ENCODE data around the gene TACC2. TPM values are rescaled to one million over a fixed set of nuclear protein-coding genes. Genes with fewer than 3 reads are reported as not detected.

TACC2 gene
- total RNA-seq, 1 donor from 2014 or later = 22.0 TPM

- H2AFZ ChIP-seq (ENCODE audit: low read depth, low read length) = no peak overlapping the region
- Mint-ChIP-seq H3K4me3 (ENCODE audit: unreplicated experiment) (no peak overlapping the region), H3K4me1 (ENCODE audit: low read depth, unreplicated experiment) (peaks cover 10% of the 10 kb centered on the region), H3K27ac (ENCODE audit: unreplicated experiment) (no peak overlapping the region), H3K36me3 (ENCODE audit: low read depth, unreplicated experiment) (peaks cover 4% of the 10 kb centered on the region), H3K27me3 (ENCODE audit: low read depth, unreplicated experiment) (no peaks in the 10 kb centered on the region), H3K9me3 (ENCODE audit: unreplicated experiment) (no peaks in the 10 kb centered on the region)
- no peaks in the 10 kb centered on the region for H3K79me2 ChIP-seq (ENCODE audit: insufficient read depth, low read length)
- no peak overlapping the region for H3K9ac ChIP-seq (ENCODE audit: low read length)
- no peak for DNase-seq (ENCODE audit: low read depth)
- no peaks in the 10 kb centered on the region for H3K27me3 ChIP-seq (ENCODE audit: insufficient read depth, low read length)
- H3K4me2 ChIP-seq (ENCODE audit: low read length) = no peak overlapping the region
- H4K20me1 ChIP-seq (ENCODE audit: insufficient read depth, low read length) = no peaks in the 10 kb centered on the region
- no peak overlapping the region for H3K27ac ChIP-seq (ENCODE audit: low read depth, low read length)
- H3K4me1 ChIP-seq (ENCODE audit: insufficient read depth, low read length) = no peaks in the 10 kb centered on the region
- peaks cover 2% of the 10 kb centered on the region for H3K36me3 ChIP-seq (ENCODE audit: insufficient read depth, low read length)
- no peak overlapping the region for H3K4me3 ChIP-seq (ENCODE audit: insufficient read depth, low read depth, low read length)
- no peaks in the 10 kb centered on the region for H3K9me3 ChIP-seq (ENCODE audit: insufficient read depth, low read depth, low read length)
- no peak for FAIRE-seq
- TF ChIP-seq CTCF (IDR thresholded peaks at IDR 0.05; ENCODE audit: insufficient read depth, low read depth, low read length) (no peak), EZH2 (IDR thresholded peaks at IDR 0.05; ENCODE audit: insufficient read depth, low read length) (no peak)
Measured at GRCh38 chr10:122254831-122255230, 265.9 kb downstream of the TACC2 start.

- no peaks in the 10 kb centered on the region for H3K79me2 ChIP-seq (ENCODE audit: insufficient read depth, low read length)
- no peak overlapping the region for H3K9ac ChIP-seq (ENCODE audit: low read length)
- H3K27me3 ChIP-seq (ENCODE audit: insufficient read depth, low read length) = no peaks in the 10 kb centered on the region
- peaks cover 2% of the 10 kb centered on the region for H3K36me3 ChIP-seq (ENCODE audit: insufficient read depth, low read length)
- peaks cover 5% of the 10 kb centered on the region for H3K36me3 Mint-ChIP-seq (ENCODE audit: low read depth, unreplicated experiment)
- H3K4me2 ChIP-seq (ENCODE audit: low read length) = no peak overlapping the region
- H3K4me3 Mint-ChIP-seq (ENCODE audit: unreplicated experiment) = no peak overlapping the region
- no peaks in the 10 kb centered on the region for H4K20me1 ChIP-seq (ENCODE audit: insufficient read depth, low read length)
- no peak overlapping the region for H2AFZ ChIP-seq (ENCODE audit: low read depth, low read length)
- no peak overlapping the region for H3K27ac ChIP-seq (ENCODE audit: low read depth, low read length)
- H3K4me1 Mint-ChIP-seq (ENCODE audit: low read depth, unreplicated experiment) = peaks cover 10% of the 10 kb centered on the region
- FAIRE-seq = no peak
- no peak for TF ChIP-seq CTCF (IDR thresholded peaks at IDR 0.05; ENCODE audit: insufficient read depth, low read depth, low read length)
- no peak for TF ChIP-seq EZH2 (IDR thresholded peaks at IDR 0.05; ENCODE audit: insufficient read depth, low read length)
- no peaks in the 10 kb centered on the region for H3K9me3 Mint-ChIP-seq (ENCODE audit: unreplicated experiment)
- H3K27me3 Mint-ChIP-seq (ENCODE audit: low read depth, unreplicated experiment) = no peaks in the 10 kb centered on the region
- no peak overlapping the region for H3K27ac Mint-ChIP-seq (ENCODE audit: unreplicated experiment)
- no peak overlapping the region for H3K4me3 ChIP-seq (ENCODE audit: insufficient read depth, low read depth, low read length)
- DNase-seq (ENCODE audit: low read depth) = no peak
- no peaks in the 10 kb centered on the region for H3K4me1 ChIP-seq (ENCODE audit: insufficient read depth, low read length)
- no peaks in the 10 kb centered on the region for H3K9me3 ChIP-seq (ENCODE audit: insufficient read depth, low read depth, low read length)
Measured at GRCh38 chr10:122255509-122256301, 266.7 kb downstream of the TACC2 start.

GRCh38 chr10:122257041-122257440 lies 268.1 kb downstream of the TACC2 start:
- Histone ChIP-seq H3K4me1 (ENCODE audit: insufficient read depth, low read length) (no peaks in the 10 kb centered on the region), H4K20me1 (ENCODE audit: insufficient read depth, low read length) (no peaks in the 10 kb centered on the region), H3K4me3 (ENCODE audit: insufficient read depth, low read depth, low read length) (no peak overlapping the region), H3K9ac (ENCODE audit: low read length) (no peak overlapping the region), H2AFZ (ENCODE audit: low read depth, low read length) (no peak overlapping the region), H3K4me2 (ENCODE audit: low read length) (no peak overlapping the region), H3K27me3 (ENCODE audit: insufficient read depth, low read length) (no peaks in the 10 kb centered on the region), H3K79me2 (ENCODE audit: insufficient read depth, low read length) (no peaks in the 10 kb centered on the region), H3K36me3 (ENCODE audit: insufficient read depth, low read length) (peaks cover 2% of the 10 kb centered on the region), H3K9me3 (ENCODE audit: insufficient read depth, low read depth, low read length) (no peaks in the 10 kb centered on the region), H3K27ac (ENCODE audit: low read depth, low read length) (no peak overlapping the region)
- no peak for TF ChIP-seq CTCF (IDR thresholded peaks at IDR 0.05; ENCODE audit: insufficient read depth, low read depth, low read length)
- no peak for TF ChIP-seq EZH2 (IDR thresholded peaks at IDR 0.05; ENCODE audit: insufficient read depth, low read length)
- DNase-seq (ENCODE audit: low read depth) (no peak), FAIRE-seq (no peak)
- Mint-ChIP-seq H3K27me3 (ENCODE audit: low read depth, unreplicated experiment) (no peaks in the 10 kb centered on the region), H3K27ac (ENCODE audit: unreplicated experiment) (no peak overlapping the region), H3K4me3 (ENCODE audit: unreplicated experiment) (no peak overlapping the region), H3K4me1 (ENCODE audit: low read depth, unreplicated experiment) (peaks cover 10% of the 10 kb centered on the region), H3K36me3 (ENCODE audit: low read depth, unreplicated experiment) (peaks cover 5% of the 10 kb centered on the region), H3K9me3 (ENCODE audit: unreplicated experiment) (peaks cover 1% of the 10 kb centered on the region)

Data from astrocyte (in vitro differentiated cells and primary cell).